HEK293T (cell line): Measurements from ENCODE around the gene UBE2S.
A peak's percentile ranks its signal among the peaks of the same experiment; 100 is the strongest.
"Not testable (repeated sequence)": the region's sequence is repeated elsewhere in the genome, so short reads cannot be mapped to it uniquely, and the experiment has no call there.

Experiments used
- CTCF ChIA-PET: fragments of 350-600 bp; formaldehyde crosslinking; extraction: SDS; loops from one replicate; lab custom pipeline; 2021; ENCODE audit warnings: antibody characterized with exemption, inconsistent platforms; lab: Yijun Ruan, JAX
- POLR2A ChIA-PET: fragments of 350-600 bp; formaldehyde crosslinking; extraction: SDS; loops from one replicate; lab custom pipeline; 2020; ENCODE audit warnings: antibody characterized with exemption, inconsistent platforms; lab: Yijun Ruan, JAX
- DNase-seq: peaks from one replicate; pipeline ENCODE4 v3.0.0; 2012; ENCODE audit warnings: mixed read lengths; ENCODE audit errors: extremely low spot score
- ARNT ChIP-seq: fragments of 450-650 bp; IDR thresholded peaks from 2 replicates; pipeline ENCODE4 v1.6.1; 2017; ENCODE audit warnings: mild to moderate bottlenecking
- BHLHE40 ChIP-seq: fragments of 450-650 bp; IDR thresholded peaks from 2 replicates; pipeline ENCODE4 v1.6.1; 2016; ENCODE audit warnings: mild to moderate bottlenecking, moderate library complexity, borderline replicate concordance
- CTBP1 ChIP-seq: fragments of 450-650 bp; IDR thresholded peaks from 2 replicates; pipeline ENCODE4 v1.6.1; 2016; ENCODE audit warnings: borderline replicate concordance
- ELF4 ChIP-seq: fragments of 450-650 bp; IDR thresholded peaks from 2 replicates; pipeline ENCODE4 v1.6.1; 2017; ENCODE audit warnings: antibody characterized with exemption
- FOXA1 ChIP-seq: fragments of 450-650 bp; IDR thresholded peaks from 2 replicates; pipeline ENCODE4 v1.6.1; 2016; ENCODE audit warnings: mild to moderate bottlenecking
- FOXK2 ChIP-seq: fragments of 450-650 bp; IDR thresholded peaks from 2 replicates; pipeline ENCODE4 v1.6.1; 2016; ENCODE audit warnings: mild to moderate bottlenecking
- FOXM1 ChIP-seq: fragments of 450-650 bp; IDR thresholded peaks from 2 replicates; pipeline ENCODE4 v1.6.1; 2017; ENCODE audit warnings: mild to moderate bottlenecking, borderline replicate concordance
- HDGF ChIP-seq: fragments of 450-650 bp; IDR thresholded peaks from 2 replicates; pipeline ENCODE4 v1.6.1; 2017; ENCODE audit warnings: antibody characterized with exemption, borderline replicate concordance
- L3MBTL2 ChIP-seq: fragments of 450-650 bp; conservative IDR thresholded peaks from 2 replicates; pipeline ENCODE4 v1.6.1; 2016; ENCODE audit warnings: mild to moderate bottlenecking
- LEF1 ChIP-seq: fragments of 450-650 bp; IDR thresholded peaks from 2 replicates; pipeline ENCODE4 v1.6.1; 2017; ENCODE audit warnings: mild to moderate bottlenecking, borderline replicate concordance
- NFRKB ChIP-seq: fragments of 450-650 bp; IDR thresholded peaks from 2 replicates; pipeline ENCODE4 v1.6.1; 2016; ENCODE audit warnings: mild to moderate bottlenecking, moderate library complexity
- SP1 ChIP-seq: fragments of 450-650 bp; IDR thresholded peaks from 2 replicates; pipeline ENCODE4 v1.6.1; 2017
- SUZ12 ChIP-seq: fragments of 450-650 bp; IDR thresholded peaks from 2 replicates; pipeline ENCODE4 v1.6.1; 2016; ENCODE audit warnings: mild to moderate bottlenecking
- TARDBP ChIP-seq: fragments of 450-650 bp; IDR thresholded peaks from 2 replicates; pipeline ENCODE4 v1.6.1; 2016
- ZNF384 ChIP-seq: fragments of 450-650 bp; IDR thresholded peaks from 2 replicates; pipeline ENCODE4 v1.6.1; 2016
- TF ChIP-seq, protein P1 (sequence below): fragments of 450-650 bp; IDR thresholded peaks from 2 replicates; pipeline ENCODE4 v1.6.1; 2016

UBE2S gene

DNA sequence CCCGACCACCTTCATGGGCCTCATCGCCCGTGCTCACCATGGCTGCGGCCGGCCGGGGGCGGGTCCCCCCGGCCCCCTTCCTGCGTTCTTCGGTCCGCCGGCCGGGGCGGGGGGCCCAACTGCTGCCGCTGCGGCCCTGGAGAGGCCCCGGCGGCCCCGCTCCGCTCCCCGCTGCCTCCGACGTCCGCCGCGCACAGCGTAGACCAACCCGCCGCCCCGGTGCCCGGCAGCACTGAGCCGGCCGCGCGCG lies at the start of gene UBE2S:
Gene UBE2S, minus strand, starts transcription at position 239 of the 250 bp plus-strand sequence. Its CDS starts 199 bp downstream, at position 40.
- ChIA-PET CTCF (interaction anchor here (1.0 kb wide), 1 partner anchor 60 kb away, joined by 3 read pairs; no protein-coding TSS in a partner anchor), POLR2A (interaction anchor here (0.6 to 3.8 kb wide), 28 partner anchors 12 to 261 kb away, joined by 3 to 72 read pairs (median 4); partner anchors contain the start of genes HSPBP1, ISOC2, KMT5C and PPP6R1)
- TF ChIP-seq ELF4 (peak; percentile 69; the same call in 1 of the 2 replicates), ARNT (0 out of 2 replicates have a peak, but pooled peaks have one; percentile 30), LEF1 (peak; percentile 73; the same call in 1 of the 2 replicates)
- DNase-seq: not testable (repeated sequence)

- CTCF ChIA-PET: no interaction called here
- no peak for DNase-seq
- POLR2A ChIA-PET: no interaction called here
- no peak for TF ChIP-seq FOXK2
- TF ChIP-seq SUZ12: no peak
- TF ChIP-seq HDGF: no peak
- TF ChIP-seq TARDBP: no peak
- no peak for TF ChIP-seq L3MBTL2
- no peak for TF ChIP-seq NFRKB
- no peak for TF ChIP-seq LEF1
- no peak for TF ChIP-seq FOXM1
- TF ChIP-seq, protein P1, sequence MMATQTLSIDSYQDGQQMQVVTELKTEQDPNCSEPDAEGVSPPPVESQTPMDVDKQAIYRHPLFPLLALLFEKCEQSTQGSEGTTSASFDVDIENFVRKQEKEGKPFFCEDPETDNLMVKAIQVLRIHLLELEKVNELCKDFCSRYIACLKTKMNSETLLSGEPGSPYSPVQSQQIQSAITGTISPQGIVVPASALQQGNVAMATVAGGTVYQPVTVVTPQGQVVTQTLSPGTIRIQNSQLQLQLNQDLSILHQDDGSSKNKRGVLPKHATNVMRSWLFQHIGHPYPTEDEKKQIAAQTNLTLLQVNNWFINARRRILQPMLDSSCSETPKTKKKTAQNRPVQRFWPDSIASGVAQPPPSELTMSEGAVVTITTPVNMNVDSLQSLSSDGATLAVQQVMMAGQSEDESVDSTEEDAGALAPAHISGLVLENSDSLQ: no peak
- TF ChIP-seq ARNT: no peak
- TF ChIP-seq FOXA1: no peak
- no peak for TF ChIP-seq ELF4
- TF ChIP-seq CTBP1: no peak
- TF ChIP-seq ZNF384: no peak
- TF ChIP-seq SP1: no peak
- TF ChIP-seq BHLHE40: no peak
Observed at GRCh38 chr19:55456347-55456746, 48.8 kb upstream of the UBE2S start.

GRCh38 chr19:55455576-55456235 lies 48.1 kb upstream of the UBE2S start:
- DNase-seq: no peak
- TF ChIP-seq ZNF384 (no peak), HDGF (no peak), SUZ12 (no peak), L3MBTL2 (no peak), FOXK2 (no peak), LEF1 (no peak), TARDBP (no peak)
- TF ChIP-seq, protein P1: no peak
- ChIA-PET POLR2A (no interaction called here), CTCF (interaction anchor here (0.7 kb wide), 1 partner anchor 165 kb away, joined by 4 read pairs; no protein-coding TSS in a partner anchor)

DNA sequence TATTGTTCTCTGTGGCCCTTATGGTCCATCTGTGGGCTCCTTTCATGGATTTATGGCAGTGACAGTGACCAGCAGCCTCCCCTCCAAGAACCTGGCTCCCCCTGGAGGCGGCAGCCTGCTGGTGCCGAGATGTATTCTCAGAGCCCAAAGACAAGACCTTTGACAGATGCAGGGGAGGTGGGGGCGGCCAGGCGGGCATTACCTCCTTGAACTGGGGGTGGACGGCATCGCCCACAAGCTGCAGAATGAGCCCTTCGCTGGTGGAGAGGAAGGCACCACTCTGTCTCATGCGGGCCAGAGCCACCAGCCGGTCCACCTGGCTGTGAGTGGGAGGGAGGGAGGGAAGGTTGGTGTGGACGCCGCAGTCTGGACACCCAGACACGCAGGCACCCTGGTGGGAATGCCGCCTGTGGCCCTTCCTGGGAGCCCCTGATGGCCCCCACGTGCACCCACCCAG lies 47.2 kb upstream of the UBE2S start:
- TF ChIP-seq FOXM1 (no peak), ARNT (no peak), ZNF384 (no peak), SUZ12 (no peak), ELF4 (no peak), SP1 (no peak), BHLHE40 (no peak)
- TF ChIP-seq, protein P1: no peak
- peak; percentile 59 for DNase-seq
- ChIA-PET CTCF (no interaction called here), POLR2A (interaction anchor here (1.7 kb wide), 1 partner anchor 21 kb away, joined by 7 read pairs; the partner anchor contains the start of gene ZNF628)

DNA sequence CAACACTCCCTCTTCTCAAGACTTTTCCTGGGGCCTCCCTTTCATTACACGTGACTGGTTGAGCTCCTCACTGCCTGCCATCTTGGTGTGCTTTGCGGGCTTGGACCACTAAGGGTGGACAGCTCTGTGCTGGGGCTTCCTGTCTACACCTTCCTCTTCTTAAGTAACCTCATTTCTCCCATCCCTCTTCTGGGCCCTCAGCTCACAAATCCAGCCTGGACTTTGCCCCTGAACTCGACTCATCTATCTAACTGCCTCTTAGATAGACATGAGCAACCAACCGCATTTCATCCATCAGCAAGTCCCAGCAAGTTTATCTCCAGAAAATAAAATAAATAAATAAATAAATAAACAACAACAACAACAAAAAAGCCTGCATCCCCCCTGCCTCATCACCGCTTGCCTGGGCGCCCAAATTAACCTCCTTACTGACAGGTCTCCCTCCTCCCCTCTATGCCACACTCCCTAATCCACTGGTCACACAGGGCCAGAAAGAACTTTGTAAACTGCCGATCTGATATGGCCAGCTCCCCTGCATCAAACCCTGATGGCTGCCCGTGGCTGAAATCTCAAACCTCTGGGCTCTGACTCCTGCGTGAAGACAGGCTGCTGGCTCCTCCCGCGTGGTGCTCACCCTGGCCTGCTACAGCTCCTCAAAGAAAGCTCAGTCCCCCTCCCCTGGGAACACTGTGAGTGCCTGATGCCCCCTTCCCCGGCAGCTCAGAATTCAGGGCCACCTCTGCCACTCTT lies 46.1 kb upstream of the UBE2S start:
- ChIA-PET CTCF (interaction anchor here (0.5 to 1.1 kb wide), 3 partner anchors 14 to 312 kb away, joined by 3 to 7 read pairs (median 3); no protein-coding TSS in a partner anchor), POLR2A (interaction anchor here (1.7 kb wide), 1 partner anchor 23 kb away, joined by 7 read pairs; the partner anchor contains the start of gene ZNF628)
- no peak for DNase-seq
- TF ChIP-seq ELF4 (no peak), ARNT (no peak), NFRKB (no peak), BHLHE40 (no peak), FOXM1 (no peak)

GRCh38 chr19:55452749-55453346 lies 45.3 kb upstream of the UBE2S start:
- peak; percentile 88 for DNase-seq
- ChIA-PET POLR2A (interaction anchor here (0.9 to 1.7 kb wide), 2 partner anchors 9 to 23 kb away, joined by 3 to 7 read pairs; partner anchors contain the start of genes ISOC2 and ZNF628), CTCF (interaction anchor here (1.1 kb wide), 1 partner anchor 15 kb away, joined by 7 read pairs; no protein-coding TSS in a partner anchor)
- TF ChIP-seq HDGF (no peak), FOXM1 (peak; percentile 88), BHLHE40 (peak; percentile 67; the same call in 1 of the 2 replicates)
